Measurements from ENCODE around the gene SUGCT. TPM values are rescaled to one million over a fixed set of nuclear protein-coding genes. Genes with fewer than 3 reads are reported as not detected.

SUGCT gene
- total and polyA plus RNA-seq, 2 of the 8 experiments (the other 6 are each of a cell fraction or from before 2014, with no cell fraction given), result 2.8 to 5.4 TPM

GRCh38 chr7:40197527-40197926 is 62.7 kb downstream of the SUGCT start:
- Histone ChIP-seq H3K79me1 (ENCODE audit: low read depth, low read length) (no peaks in the 10 kb centered on the region), H4K91ac (replicated peaks; ENCODE audit: insufficient read length, low read length) (no peak overlapping the region), H3K4me2 (ENCODE audit: insufficient read depth in 1 of 2, low read depth in 2 of 2, low read length in 2 of 2) (no peak overlapping the region), H4K20me1 (replicated peaks in 1 of 2; ENCODE audit: control insufficient read depth in 1 of 2, insufficient read depth in 2 of 2, low read length in 2 of 2) (no peaks in the 10 kb centered on the region), H2AFZ (ENCODE audit: low read length) (no peak overlapping the region), H2BK12ac (ENCODE audit: low read depth, low read length) (no peak overlapping the region), H3K9me3 (ENCODE audit: insufficient read depth in 2 of 2, low read depth in 1 of 2, low read length in 1 of 2) (no peaks in the 10 kb centered on the region), H3K79me2 (ENCODE audit: control insufficient read depth in 1 of 2, insufficient read depth in 2 of 2, low read length in 2 of 2) (no peaks in the 10 kb centered on the region), H3K27ac (ENCODE audit: low read depth, low read length) (no peak overlapping the region), H3K4me1 (replicated peaks in 1 of 4; ENCODE audit: control insufficient read depth in 3 of 4, insufficient read depth in 4 of 4, low read length in 3 of 4) (no peaks in the 10 kb centered on the region), H2AK5ac (ENCODE audit: low read depth, low read length) (no peak overlapping the region), H3K4me3 (ENCODE audit: extremely low read depth in 1 of 4, insufficient read depth in 2 of 4, low read depth in 3 of 4, low read length in 4 of 4) (no peak overlapping the region), H4K5ac (ENCODE audit: insufficient read length, low read depth, low read length) (no peak overlapping the region), H3K4ac (replicated peaks; ENCODE audit: insufficient read length, low read depth, low read length) (no peak overlapping the region), H2BK15ac (ENCODE audit: low read length) (no peak overlapping the region), H3K23me2 (ENCODE audit: low read depth, low read length) (no peaks in the 10 kb centered on the region), H3K36me3 (ENCODE audit: control insufficient read depth in 2 of 4, insufficient read depth in 4 of 4, low read length in 3 of 4) (no peaks in the 10 kb centered on the region), H3K27me3 (replicated peaks in 1 of 4; ENCODE audit: control insufficient read depth in 3 of 4, extremely low read depth in 1 of 4, insufficient read depth in 3 of 4, low read length in 3 of 4) (no peaks in the 10 kb centered on the region), H3K9ac (replicated peaks in 1 of 4; ENCODE audit: extremely low read depth in 1 of 4, low read depth in 3 of 4, low read length in 3 of 4) (no peak overlapping the region), H3K23ac (ENCODE audit: insufficient read length) (no peak overlapping the region), H2BK20ac (ENCODE audit: low read length) (no peak overlapping the region), H3K18ac (ENCODE audit: extremely low read depth, low read length) (no peak overlapping the region), H2BK120ac (replicated peaks; ENCODE audit: low read depth, low read length) (no peak overlapping the region), H4K8ac (ENCODE audit: extremely low read depth, insufficient read depth, low read length) (no peak overlapping the region), H3K56ac (replicated peaks; ENCODE audit: insufficient read length, low read depth, low read length) (no peak overlapping the region), H2BK5ac (ENCODE audit: low read depth, low read length) (no peak overlapping the region), H3K14ac (ENCODE audit: insufficient read length) (no peak overlapping the region)
- WGBS, 2 experiments (ENCODE audit: extremely low coverage in 1 of 2, insufficient coverage in 1 of 2, insufficient read length in 1 of 2, insufficient replicate concordance in 2 of 2, low coverage in 1 of 2, low lambda C conversion rate in 2 of 2, missing lambda C conversion rate in 1 of 2), result 78% methylated on average over 2 of the region's 2 CpGs; no CpG with 5 or more reads in 1 of the 2 experiments
- DNase-seq (ENCODE audit: low read depth in 1 of 2, low spot score in 2 of 2) (no peak), FAIRE-seq (no peak)
- ChIA-PET CTCF (ENCODE audit: partially characterized antibody) (no interaction called here), POLR2A (ENCODE audit: partially characterized antibody) (no interaction called here)
- no peak for TF ChIP-seq RXRA (IDR thresholded peaks at IDR 0.05; ENCODE audit: insufficient read depth, low read depth, low read length)
- TF ChIP-seq KDM1A (IDR thresholded peaks at IDR 0.05; ENCODE audit: borderline replicate concordance, low read length), result no peak
- TF ChIP-seq PHF8 (conservative IDR thresholded peaks at IDR 0.05; ENCODE audit: low read depth, low read length), result no peak
- TF ChIP-seq POLR2AphosphoS5 (IDR thresholded peaks at IDR 0.05; ENCODE audit: low read depth, low read length), result no peak
- TF ChIP-seq EGR1 (IDR thresholded peaks at IDR 0.05; ENCODE audit: borderline replicate concordance, low read depth, low read length), result no peak
- TF ChIP-seq TAF7 (optimal IDR thresholded peaks at IDR 0.05; ENCODE audit: borderline replicate concordance, low read depth, low read length), result no peak
- TF ChIP-seq ATF2 (IDR thresholded peaks at IDR 0.05; ENCODE audit: low read length), result no peak
- no peak for TF ChIP-seq CHD1 (IDR thresholded peaks at IDR 0.05; ENCODE audit: low read depth, low read length)
- no peak for TF ChIP-seq CBX8 (IDR thresholded peaks at IDR 0.05; ENCODE audit: borderline replicate concordance, low read depth, low read length)
- TF ChIP-seq HDAC6 (IDR thresholded peaks at IDR 0.05; ENCODE audit: low read depth, low read length), result no peak
- TF ChIP-seq ATF3 (IDR thresholded peaks at IDR 0.05; ENCODE audit: insufficient read depth, low read depth, low read length), result no peak
- TF ChIP-seq SP4 (IDR thresholded peaks at IDR 0.05; ENCODE audit: low read length), result no peak
- TF ChIP-seq TBP (IDR thresholded peaks at IDR 0.05; ENCODE audit: low read depth, low read length), result no peak
